Gastrocnemius medialis (tissue), 4 donors: ENCODE data around the gene YWHAH.

Experiments
- CTCF ChIP-seq, 5 experiments: fragments of 450-650 bp in 3 of 5; fragments of 200-600 bp in 2 of 5; sonication (generic) in 2 of 5; IDR thresholded peaks in 4 of 5; conservative IDR thresholded peaks in 1 of 5; 1 replicate in 4 of 5; 2 replicates in 1 of 5; pipeline ENCODE4 v1.5.1; 2016 to 2019; ENCODE audit warnings: antibody characterized with exemption in 5 of 5, mild to moderate bottlenecking in 3 of 5, moderate library complexity in 3 of 5
- POLR2A ChIP-seq, 2 donors: fragments of 450-650 bp; IDR thresholded peaks; one replicate each; pipeline ENCODE4 v1.6.1; 2017; ENCODE audit warnings: antibody characterized with exemption in 2 of 2, mild to moderate bottlenecking in 2 of 2, moderate library complexity in 2 of 2

DNA sequence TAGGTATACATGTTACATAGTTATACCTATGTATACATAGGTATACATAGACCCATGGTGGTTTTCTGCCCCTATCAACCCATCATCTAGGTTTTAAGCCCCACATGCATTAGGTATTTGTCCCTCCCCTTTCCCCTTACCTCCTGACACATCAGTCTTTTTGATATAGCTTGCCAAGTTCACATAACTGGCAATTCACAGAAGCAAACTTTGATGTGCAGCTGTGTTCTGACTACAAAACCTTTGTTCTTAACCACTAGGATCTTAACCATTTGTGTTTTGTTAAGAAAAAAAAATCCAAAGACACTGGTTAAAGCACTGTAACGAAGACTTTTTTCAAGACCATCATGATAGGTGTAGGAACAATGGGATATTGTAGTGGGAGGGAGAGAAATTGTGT lies 55.8 kb downstream of the YWHAH start:
- no peak for TF ChIP-seq POLR2A (IDR thresholded peaks at IDR 0.05)
- no peak for TF ChIP-seq CTCF (IDR thresholded peaks at IDR 0.05 in 4 of 5, conservative IDR thresholded peaks at IDR 0.05 in 1 of 5)
